Measurements from ENCODE around the gene EIF3K. TPM values are rescaled to one million over a fixed set of nuclear protein-coding genes. Genes with fewer than 3 reads are reported as not detected.

Gene EIF3K
- total and polyA plus RNA-seq, 7 donors: 469 to 803 (median 573) TPM

- H3K4me3 ChIP-seq: no peak overlapping the region
- intact Hi-C loops (cut with DNase I): loop anchor here (10.0 kb wide), 1 partner anchor 194 kb away; the partner anchor contains the start of gene ECH1
- no peak for TF ChIP-seq EP300 (IDR thresholded peaks at IDR 0.05)
- peak in 2 of 4 donors; percentile 24 to 30 for TF ChIP-seq POLR2AphosphoS5 (IDR thresholded peaks at IDR 0.05)
- H3K4me1 ChIP-seq: peaks cover 0 to 6% (median 0%) of the 10 kb centered on the region in 4 donors
- H3K36me3 ChIP-seq: peaks cover 0 to 30% (median 7%) of the 10 kb centered on the region in 4 donors
- no peaks in the 10 kb centered on the region for H3K9me3 ChIP-seq
- no peak for DNase-seq
- no peaks in the 10 kb centered on the region for H3K27me3 ChIP-seq
- H3K27ac ChIP-seq: peak overlapping the region in 3 of 4 donors; percentile 2 to 49 (median 39)
- 35 to 67% methylated on average over 4 of the region's 4 CpGs for WGBS, 2 donors
Observed at GRCh38 chr19:38640368-38640767, 21.4 kb downstream of the EIF3K start.

GRCh38 chr19:38642176-38642575 lies 23.2 kb downstream of the EIF3K start:
- Histone ChIP-seq H3K27me3 (no peaks in the 10 kb centered on the region), H3K9me3 (no peaks in the 10 kb centered on the region), H3K36me3 (peaks cover 0 to 16% (median 0%) of the 10 kb centered on the region in 4 donors), H3K4me1 (peaks cover 0 to 5% (median 4%) of the 10 kb centered on the region in 4 donors), H3K27ac (no peak overlapping the region), H3K4me3 (no peak overlapping the region)
- no peak for TF ChIP-seq CTCF (IDR thresholded peaks at IDR 0.05)
- no peak for TF ChIP-seq POLR2A (IDR thresholded peaks at IDR 0.05)
- TF ChIP-seq POLR2AphosphoS5 (IDR thresholded peaks at IDR 0.05): no peak
- no peak for TF ChIP-seq EP300 (IDR thresholded peaks at IDR 0.05)
- intact Hi-C loops (cut with DNase I): loop anchor here (10.0 kb wide), 1 partner anchor 193 kb away; the partner anchor contains the start of gene ECH1
- no peak for DNase-seq
- WGBS, 2 donors: 68 to 85% methylated on average over 9 of the region's 9 CpGs

GRCh38 chr19:38644719-38645118 lies 25.7 kb downstream of the EIF3K start:
- TF ChIP-seq EP300 (IDR thresholded peaks at IDR 0.05) (no peak), CTCF (IDR thresholded peaks at IDR 0.05) (no peak), POLR2AphosphoS5 (IDR thresholded peaks at IDR 0.05) (no peak), POLR2A (IDR thresholded peaks at IDR 0.05) (no peak)
- Histone ChIP-seq H3K4me3 (no peak overlapping the region), H3K27ac (no peak overlapping the region), H3K4me1 (peaks cover 0 to 13% (median 6%) of the 10 kb centered on the region in 4 donors), H3K27me3 (no peaks in the 10 kb centered on the region), H3K9me3 (no peaks in the 10 kb centered on the region), H3K36me3 (no peaks in the 10 kb centered on the region)
- intact Hi-C loops (cut with DNase I): loop anchor here (5.0 to 10.0 kb wide), 3 partner anchors 190 to 253 kb away; partner anchors contain the start of genes ECH1, NFKBIB and SIRT2
- 30 to 78% methylated on average over 8 of the region's 8 CpGs for WGBS, 2 donors
- DNase-seq: no peak

- Histone ChIP-seq H3K4me1 (peaks cover 0 to 40% (median 33%) of the 10 kb centered on the region in 4 donors), H3K36me3 (no peaks in the 10 kb centered on the region), H3K9me3 (no peaks in the 10 kb centered on the region), H3K27me3 (no peaks in the 10 kb centered on the region), H3K4me3 (peak within 1 kb of the TSS; percentile 95 to 100 (median 98)), H3K27ac (peak within 1 kb of the TSS; percentile 96 to 100 (median 98))
- intact Hi-C loops (cut with DNase I): loop anchor here (5.0 to 10.0 kb wide), 3 partner anchors 187 to 250 kb away; partner anchors contain the start of genes ECH1, NFKBIB and SIRT2
- 0 to 1% methylated on average over 77 of the region's 77 CpGs for WGBS, 2 donors
- peak; percentile 99 for DNase-seq
- TF ChIP-seq POLR2A (IDR thresholded peaks at IDR 0.05): peak; percentile 96 to 97
- peak; percentile 98 to 100 (median 99) for TF ChIP-seq POLR2AphosphoS5 (IDR thresholded peaks at IDR 0.05)
- no peak for TF ChIP-seq CTCF (IDR thresholded peaks at IDR 0.05)
- TF ChIP-seq EP300 (IDR thresholded peaks at IDR 0.05): no peak
Observed at GRCh38 chr19:38647368-38647965, 28.5 kb downstream of the EIF3K start, which contains the start of gene ACTN4. Gene ACTN4, plus strand, starts transcription at chr19:38647649. Its CDS starts 97 bp downstream, at chr19:38647746.

All from sigmoid colon (tissue), 7 donors.